Thyroid gland (tissue), 4 donors: ENCODE data around the gene NR2C1. TPM values are rescaled to one million over a fixed set of nuclear protein-coding genes. Genes with fewer than 3 reads are reported as not detected.

Experiments
- DNase-seq, 2 donors: peaks; one replicate each; pipeline ENCODE4 v3.0.0-alpha.2; 2019
- H3K27ac ChIP-seq, 3 donors: fragments of 200-600 bp; sonication (generic); 1 replicate in 2 of 3; 2 replicates in 1 of 3; pipeline ENCODE4 v1.5.1; 2016 to 2019; ENCODE audit warnings: mild to moderate bottlenecking in 1 of 3, moderate library complexity in 1 of 3
- H3K27me3 ChIP-seq: fragments of 200-600 bp; sonication (generic); one replicate; pipeline ENCODE4 v1.5.1; 2019
- H3K36me3 ChIP-seq, 2 donors: fragments of 200-600 bp; sonication (generic); one replicate each; pipeline ENCODE4 v1.5.1; 2016 to 2019
- H3K4me1 ChIP-seq, 2 donors: fragments of 200-600 bp; sonication (generic); one replicate each; pipeline ENCODE4 v1.5.1; 2017 to 2019
- H3K4me3 ChIP-seq, 3 donors: fragments of 200-600 bp; sonication (generic); replicated peaks in 1 of 3; 1 replicate in 2 of 3; 2 replicates in 1 of 3; pipeline ENCODE4 v1.5.1; 2016; ENCODE audit warnings: mild to moderate bottlenecking in 1 of 3
- H3K9me3 ChIP-seq: fragments of 200-600 bp; sonication (generic); one replicate; pipeline ENCODE4 v1.5.1; 2017
- POLR2A ChIP-seq, 2 donors: fragments of 450-650 bp; IDR thresholded peaks; one replicate each; pipeline ENCODE4 v1.6.1; 2017; ENCODE audit warnings: antibody characterized with exemption in 2 of 2, mild to moderate bottlenecking in 2 of 2, moderate library complexity in 1 of 2
- WGBS, 2 donors: methylation state at CpG; one replicate each; pipeline ENCODE4 v1.1.5; 2017; 5-methylcytosine and 5-hydroxymethylcytosine counted together
- intact Hi-C: fragments of 100-400 bp; cut with DNase I; formaldehyde crosslinking; loops from one replicate; pipeline ENCODE4 v1.15.1; 2023
- total RNA-seq, 4 donors: library from RNA; depleted of rRNA; stranded (reverse); fragments of >200 nt; gene quantifications; one replicate each; pipeline ENCODE4 v1.2.3, GENCODE V29; 2016
- TF ChIP-seq, protein P1 (sequence below), 6 experiments: fragments of 200-600 bp in 3 of 6; fragments of 450-650 bp in 3 of 6; sonication (generic) in 3 of 6; IDR thresholded peaks; one replicate each; pipeline ENCODE4 v1.5.1; 2016 to 2019; ENCODE audit warnings: antibody characterized with exemption in 6 of 6, mild to moderate bottlenecking in 2 of 6, inconsistent platforms in 1 of 6, moderate library complexity in 1 of 6

Gene NR2C1
- total RNA-seq, 4 donors from 2014 or later = 69.6 to 248 (median 103) TPM

DNA sequence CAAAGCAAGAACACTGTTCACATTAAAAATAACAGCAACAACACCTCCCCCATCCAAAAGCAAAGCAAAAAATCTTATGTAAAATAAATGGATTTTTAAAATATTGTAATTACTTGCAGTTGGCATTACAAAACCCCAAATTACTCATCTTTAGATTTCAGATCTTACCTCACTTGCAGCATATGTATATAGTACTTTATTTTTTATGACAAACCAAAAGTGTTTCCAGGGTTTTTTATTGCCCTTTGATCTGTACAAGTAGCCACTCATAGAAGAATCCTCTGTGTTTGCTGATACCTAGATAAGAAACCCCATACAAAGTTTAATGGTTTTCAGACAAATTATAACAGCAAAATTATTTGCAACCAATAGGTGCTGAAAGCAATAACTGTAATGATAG lies 12.2 kb upstream of the NR2C1 start:
- Histone ChIP-seq H3K27ac (no peak overlapping the region), H3K27me3 (no peaks in the 10 kb centered on the region), H3K9me3 (no peaks in the 10 kb centered on the region), H3K4me1 (peaks cover 5 to 8% of the 10 kb centered on the region in 2 donors), H3K36me3 (peaks cover 0 to 6% of the 10 kb centered on the region in 2 donors), H3K4me3 (no peak overlapping the region)
- DNase-seq = no peak
- no peak for TF ChIP-seq POLR2A (IDR thresholded peaks at IDR 0.05)
- intact Hi-C loops = no loop called here

DNA sequence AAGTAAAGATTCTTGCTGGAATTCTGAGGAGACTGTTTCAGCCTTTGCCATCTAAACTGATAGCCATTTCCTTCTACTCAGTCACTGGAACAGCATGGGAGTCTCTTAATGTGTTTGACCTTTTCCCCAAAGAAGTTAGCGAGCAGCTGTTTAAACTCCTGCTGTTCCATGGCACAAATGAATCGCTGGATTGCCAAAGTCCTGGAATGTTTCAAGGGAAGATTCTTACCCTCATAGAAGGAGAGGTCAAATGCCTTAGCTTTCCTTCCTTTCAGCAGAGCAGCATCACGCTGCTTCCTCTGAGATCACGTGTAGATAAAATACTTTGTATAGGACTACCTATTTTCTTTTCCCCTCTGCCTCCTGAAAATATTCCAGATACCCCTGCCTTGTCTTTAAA lies 10.5 kb upstream of the NR2C1 start:
- Histone ChIP-seq H3K9me3 (no peaks in the 10 kb centered on the region), H3K27me3 (no peaks in the 10 kb centered on the region), H3K4me1 (peaks cover 5 to 8% of the 10 kb centered on the region in 2 donors), H3K27ac (peak overlapping the region in 1 of 3 donors; percentile 32), H3K4me3 (no peak overlapping the region), H3K36me3 (no peaks in the 10 kb centered on the region)
- no peak for TF ChIP-seq POLR2A (IDR thresholded peaks at IDR 0.05)
- TF ChIP-seq, protein P1, sequence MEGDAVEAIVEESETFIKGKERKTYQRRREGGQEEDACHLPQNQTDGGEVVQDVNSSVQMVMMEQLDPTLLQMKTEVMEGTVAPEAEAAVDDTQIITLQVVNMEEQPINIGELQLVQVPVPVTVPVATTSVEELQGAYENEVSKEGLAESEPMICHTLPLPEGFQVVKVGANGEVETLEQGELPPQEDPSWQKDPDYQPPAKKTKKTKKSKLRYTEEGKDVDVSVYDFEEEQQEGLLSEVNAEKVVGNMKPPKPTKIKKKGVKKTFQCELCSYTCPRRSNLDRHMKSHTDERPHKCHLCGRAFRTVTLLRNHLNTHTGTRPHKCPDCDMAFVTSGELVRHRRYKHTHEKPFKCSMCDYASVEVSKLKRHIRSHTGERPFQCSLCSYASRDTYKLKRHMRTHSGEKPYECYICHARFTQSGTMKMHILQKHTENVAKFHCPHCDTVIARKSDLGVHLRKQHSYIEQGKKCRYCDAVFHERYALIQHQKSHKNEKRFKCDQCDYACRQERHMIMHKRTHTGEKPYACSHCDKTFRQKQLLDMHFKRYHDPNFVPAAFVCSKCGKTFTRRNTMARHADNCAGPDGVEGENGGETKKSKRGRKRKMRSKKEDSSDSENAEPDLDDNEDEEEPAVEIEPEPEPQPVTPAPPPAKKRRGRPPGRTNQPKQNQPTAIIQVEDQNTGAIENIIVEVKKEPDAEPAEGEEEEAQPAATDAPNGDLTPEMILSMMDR (IDR thresholded peaks at IDR 0.05) = no peak
- DNase-seq = no peak
- WGBS, 2 donors = 46 to 47% methylated on average over 4 of the region's 4 CpGs
- intact Hi-C loops = no loop called here

DNA sequence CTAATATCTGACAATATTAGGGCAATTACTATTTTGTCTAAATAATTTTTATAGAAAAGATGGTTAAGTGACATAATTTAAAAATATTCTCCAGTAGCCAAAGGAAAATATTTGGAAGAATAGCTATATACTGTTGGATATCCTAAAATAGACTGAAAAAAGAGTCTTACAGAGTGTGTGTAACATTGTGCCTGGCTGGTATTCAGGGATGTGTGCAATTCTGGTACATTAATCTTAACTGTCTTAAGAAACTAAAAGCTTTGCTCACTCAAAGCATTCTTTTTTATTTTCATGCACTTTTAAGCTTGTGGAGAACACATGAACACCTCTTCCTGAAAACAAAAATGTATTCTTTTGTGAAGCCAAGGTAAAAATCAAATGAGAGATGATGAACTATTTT lies 10.1 kb upstream of the NR2C1 start:
- H3K27me3 ChIP-seq = no peaks in the 10 kb centered on the region
- TF ChIP-seq, protein P1 (IDR thresholded peaks at IDR 0.05) = no peak
- no peak for TF ChIP-seq POLR2A (IDR thresholded peaks at IDR 0.05)
- no peaks in the 10 kb centered on the region for H3K9me3 ChIP-seq
- DNase-seq = no peak
- intact Hi-C loops = no loop called here
- H3K4me3 ChIP-seq = no peak overlapping the region
- no peaks in the 10 kb centered on the region for H3K36me3 ChIP-seq
- H3K4me1 ChIP-seq = peaks cover 5 to 8% of the 10 kb centered on the region in 2 donors
- H3K27ac ChIP-seq = peak overlapping the region in 1 of 3 donors; percentile 32

DNA sequence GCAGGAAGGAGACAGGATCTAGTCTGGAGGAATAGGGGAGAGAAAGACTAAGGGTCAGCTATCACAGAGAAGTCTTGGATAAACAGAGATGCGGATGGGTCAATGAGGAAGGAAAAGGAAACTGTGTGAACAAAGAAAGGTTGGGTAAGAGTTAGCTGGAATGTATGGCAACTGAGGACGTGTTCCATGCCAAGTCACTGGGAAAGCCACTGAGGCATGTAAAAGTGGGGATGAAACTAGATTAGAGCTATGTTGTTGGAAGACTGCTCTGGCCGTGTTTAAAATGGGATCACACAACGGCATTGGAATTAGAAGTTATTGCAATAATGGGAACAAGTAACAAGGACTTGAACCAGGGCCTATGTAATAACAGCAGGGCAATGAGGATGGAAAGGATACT lies 3.9 kb upstream of the NR2C1 start:
- H3K9me3 ChIP-seq = no peaks in the 10 kb centered on the region

DNA sequence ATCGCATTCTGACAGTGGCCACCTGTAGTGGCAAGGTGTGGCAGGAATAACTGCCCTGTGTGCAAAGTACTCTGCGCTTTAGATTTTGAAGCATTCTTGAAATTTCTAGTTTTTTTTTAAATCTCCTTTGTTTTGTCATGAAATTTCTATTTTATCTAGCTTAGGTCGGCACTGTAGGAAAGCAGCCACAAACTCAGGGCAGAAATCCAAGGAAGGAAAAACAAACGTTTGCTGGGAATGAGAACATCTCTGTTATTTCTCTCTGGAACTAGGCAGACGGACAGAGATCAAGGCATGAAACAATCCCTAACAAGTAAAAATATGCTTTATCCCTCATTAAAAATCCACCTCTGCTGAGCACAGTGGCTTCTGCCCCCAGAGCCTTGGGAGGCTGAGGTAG lies 1.3 kb upstream of the NR2C1 start:
- no peaks in the 10 kb centered on the region for H3K9me3 ChIP-seq
- intact Hi-C loops = no loop called here
- H3K36me3 ChIP-seq = no peaks in the 10 kb centered on the region
- TF ChIP-seq, protein P1 (IDR thresholded peaks at IDR 0.05) = no peak
- TF ChIP-seq POLR2A (IDR thresholded peaks at IDR 0.05) = no peak
- H3K4me1 ChIP-seq = peaks cover 8 to 21% of the 10 kb centered on the region in 2 donors
- WGBS, 2 donors = 63 to 68% methylated on average over 5 of the region's 5 CpGs
- no peaks in the 10 kb centered on the region for H3K27me3 ChIP-seq
- DNase-seq = no peak
- H3K4me3 ChIP-seq = no peak overlapping the region
- H3K27ac ChIP-seq = no peak overlapping the region

More for the DNA sequence above, 3.9 kb upstream of the NR2C1 start:
- no peak overlapping the region for H3K4me3 ChIP-seq
- DNase-seq = peak; percentile 14 to 50
- no peaks in the 10 kb centered on the region for H3K36me3 ChIP-seq
- intact Hi-C loops = no loop called here
- no peaks in the 10 kb centered on the region for H3K27me3 ChIP-seq
- peaks cover 2 to 10% of the 10 kb centered on the region in 2 donors for H3K4me1 ChIP-seq
- WGBS, 2 donors = 41 to 44% methylated on average over 4 of the region's 4 CpGs
- TF ChIP-seq POLR2A (IDR thresholded peaks at IDR 0.05) = no peak
- TF ChIP-seq, protein P1 (IDR thresholded peaks at IDR 0.05) = no peak
- peak overlapping the region; percentile 5 to 70 (median 33) for H3K27ac ChIP-seq
